WTC11 (cell line): ENCODE measurements around the gene RIMBP2. TPM values are rescaled to one million over a fixed set of nuclear protein-coding genes. Genes with fewer than 3 reads are reported as not detected.
A peak's percentile ranks its signal among the peaks of the same experiment; 100 is the strongest.

Experiments
- ATAC-seq: fragments of 200-7000 bp; cut with Tn5 transposase; 2 replicates; pipeline ENCODE4 v1.10.0; 2021; ENCODE audit warnings: mild to moderate bottlenecking, moderate library complexity
- CTCF ChIA-PET: fragments of 300-600 bp; sonication (Branson Sonifier 250); formaldehyde crosslinking; loops from one replicate; lab custom pipeline; 2021; ENCODE audit warnings: antibody characterized with exemption; lab: Charles Lee
- POLR2A ChIA-PET: fragments of 350-600 bp; sonication (Branson Sonifier 250); formaldehyde crosslinking; loops from one replicate; lab custom pipeline; 2021; ENCODE audit warnings: antibody characterized with exemption; lab: Charles Lee
- DNase-seq: peaks from one replicate; pipeline ENCODE4 v3.0.0; 2021; ENCODE audit warnings: low spot score
- H3K27ac Mint-ChIP-seq: 2 replicates; pipeline ENCODE4 v1.8.0; 2021; ENCODE audit warnings: mixed read lengths
- H3K27me3 Mint-ChIP-seq: 2 replicates; pipeline ENCODE4 v1.8.0; 2021; ENCODE audit warnings: low read depth, mild to moderate bottlenecking, moderate library complexity, mixed read lengths
- H3K36me3 Mint-ChIP-seq: 2 replicates; pipeline ENCODE4 v1.8.0; 2021; ENCODE audit warnings: mixed read lengths
- H3K4me1 Mint-ChIP-seq: 2 replicates; pipeline ENCODE4 v1.8.0; 2022; ENCODE audit warnings: mixed read lengths
- H3K4me3 Mint-ChIP-seq: 2 replicates; pipeline ENCODE4 v1.8.0; 2021; ENCODE audit warnings: mild to moderate bottlenecking, moderate library complexity, mixed read lengths
- H3K9me3 Mint-ChIP-seq: 2 replicates; pipeline ENCODE4 v1.8.0; 2021; ENCODE audit warnings: mixed read lengths
- CBFB ChIP-seq: sonication (generic); formaldehyde crosslinking; IDR thresholded peaks from 2 replicates; pipeline ENCODE4 v1.8.1; 2022; ENCODE audit warnings: mild to moderate bottlenecking, low read depth, missing genetic modification reagents
- CREM ChIP-seq: sonication (generic); formaldehyde crosslinking; IDR thresholded peaks from 2 replicates; pipeline ENCODE4 v1.8.1; 2022; ENCODE audit warnings: mild to moderate bottlenecking, missing genetic modification reagents, moderate library complexity
- E2F4 ChIP-seq: sonication (generic); formaldehyde crosslinking; IDR thresholded peaks from 2 replicates; pipeline ENCODE4 v1.8.1; 2022; ENCODE audit warnings: low read depth, mild to moderate bottlenecking, moderate library complexity, missing genetic modification reagents, borderline replicate concordance
- HMGA2 ChIP-seq: fragments of 250-450 bp; sonication (Bioruptor Pico); IDR thresholded peaks from 2 replicates; pipeline ENCODE4 v1.4.0; 2021; ENCODE audit warnings: mild to moderate bottlenecking, moderate library complexity
- MXD4 ChIP-seq: fragments of 250-450 bp; sonication (Bioruptor Pico); IDR thresholded peaks from 2 replicates; pipeline ENCODE4 v1.8.0; 2021; ENCODE audit warnings: mild to moderate bottlenecking, moderate library complexity, borderline replicate concordance
- NR2C2 ChIP-seq: sonication (generic); formaldehyde crosslinking; IDR thresholded peaks from 2 replicates; pipeline ENCODE4 v1.8.0; 2022; ENCODE audit warnings: mild to moderate bottlenecking, missing genetic modification reagents
- PRDM15 ChIP-seq: sonication (generic); formaldehyde crosslinking; IDR thresholded peaks from 2 replicates; pipeline ENCODE4 v1.8.0; 2022; ENCODE audit warnings: missing genetic modification reagents
- SMAD4 ChIP-seq: sonication (generic); formaldehyde crosslinking; IDR thresholded peaks from 2 replicates; pipeline ENCODE4 v1.8.0; 2022; ENCODE audit warnings: mild to moderate bottlenecking, missing genetic modification reagents
- SOX15 ChIP-seq: fragments of 250-450 bp; sonication (Bioruptor Pico); IDR thresholded peaks from 2 replicates; pipeline ENCODE4 v1.9.0; 2021; ENCODE audit warnings: mild to moderate bottlenecking
- TCF7 ChIP-seq: sonication (generic); formaldehyde crosslinking; IDR thresholded peaks from 2 replicates; pipeline ENCODE4 v1.8.0; 2022; ENCODE audit warnings: mild to moderate bottlenecking, low read depth, missing genetic modification reagents, moderate library complexity
- ZNF423 ChIP-seq: fragments of 250-450 bp; sonication (Bioruptor Pico); IDR thresholded peaks from 2 replicates; pipeline ENCODE4 v2.1.2; 2022; ENCODE audit warnings: mild to moderate bottlenecking, moderate library complexity
- total RNA-seq: library from RNA; stranded (reverse); gene quantifications from 3 replicates; pipeline ENCODE4 v1.2.3, GENCODE V29; 2021
- TF ChIP-seq, protein P1 (sequence below): fragments of 250-450 bp; sonication (Bioruptor Pico); IDR thresholded peaks from 2 replicates; pipeline ENCODE4 v1.9.0; 2021; ENCODE audit warnings: mild to moderate bottlenecking
- TF ChIP-seq, protein P2 (sequence below): sonication (generic); formaldehyde crosslinking; IDR thresholded peaks from 2 replicates; pipeline ENCODE4 v1.8.0; 2023; ENCODE audit warnings: missing genetic modification reagents, mild to moderate bottlenecking, borderline replicate concordance
- TF ChIP-seq, protein P3 (sequence below): sonication (generic); formaldehyde crosslinking; IDR thresholded peaks from 2 replicates; pipeline ENCODE4 v1.8.1; 2023; ENCODE audit warnings: mild to moderate bottlenecking, missing genetic modification reagents, borderline replicate concordance

Gene RIMBP2
- total RNA-seq, 1 experiment from 2014 or later, result 2.6 TPM

DNA sequence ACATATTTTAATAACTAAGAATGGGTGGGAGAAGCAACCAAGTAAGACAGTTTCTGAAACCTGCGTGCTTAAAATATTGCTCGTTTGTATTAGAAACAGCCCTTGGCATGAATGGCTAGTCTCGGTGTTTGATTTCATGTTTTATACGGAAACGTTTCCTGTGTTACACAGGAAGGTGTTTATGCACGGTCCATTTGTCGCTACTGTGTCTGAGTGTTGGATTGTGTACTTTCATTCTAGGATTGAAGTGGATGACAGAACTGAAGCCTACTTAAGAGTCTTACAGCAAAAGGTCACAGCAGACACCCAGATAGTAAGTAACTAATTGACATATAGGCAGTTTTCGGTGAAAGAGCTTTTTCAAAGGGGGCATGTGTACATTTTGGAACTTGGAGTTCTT lies 358.9 kb downstream of the RIMBP2 start:
- H3K4me1 Mint-ChIP-seq, result no peaks in the 10 kb centered on the region

GRCh38 chr12:130356222-130356621 lies 359.9 kb downstream of the RIMBP2 start:
- H3K9me3 Mint-ChIP-seq, result peaks cover 72% of the 10 kb centered on the region
- TF ChIP-seq HMGA2 (CRISPR knock-in tag), result no peak
- TF ChIP-seq, protein P1, sequence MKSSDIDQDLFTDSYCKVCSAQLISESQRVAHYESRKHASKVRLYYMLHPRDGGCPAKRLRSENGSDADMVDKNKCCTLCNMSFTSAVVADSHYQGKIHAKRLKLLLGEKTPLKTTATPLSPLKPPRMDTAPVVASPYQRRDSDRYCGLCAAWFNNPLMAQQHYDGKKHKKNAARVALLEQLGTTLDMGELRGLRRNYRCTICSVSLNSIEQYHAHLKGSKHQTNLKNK (CRISPR knock-in tag), result no peak
- no peak for TF ChIP-seq CBFB (CRISPR knock-in tag)
- TF ChIP-seq NR2C2 (CRISPR knock-in tag), result no peak
- TF ChIP-seq SMAD4, result no peak
- no peak for TF ChIP-seq SOX15 (CRISPR knock-in tag)
- TF ChIP-seq E2F4 (CRISPR knock-in tag), result no peak
- TF ChIP-seq ZNF423 (CRISPR knock-in tag), result no peak
- TF ChIP-seq, protein P2, sequence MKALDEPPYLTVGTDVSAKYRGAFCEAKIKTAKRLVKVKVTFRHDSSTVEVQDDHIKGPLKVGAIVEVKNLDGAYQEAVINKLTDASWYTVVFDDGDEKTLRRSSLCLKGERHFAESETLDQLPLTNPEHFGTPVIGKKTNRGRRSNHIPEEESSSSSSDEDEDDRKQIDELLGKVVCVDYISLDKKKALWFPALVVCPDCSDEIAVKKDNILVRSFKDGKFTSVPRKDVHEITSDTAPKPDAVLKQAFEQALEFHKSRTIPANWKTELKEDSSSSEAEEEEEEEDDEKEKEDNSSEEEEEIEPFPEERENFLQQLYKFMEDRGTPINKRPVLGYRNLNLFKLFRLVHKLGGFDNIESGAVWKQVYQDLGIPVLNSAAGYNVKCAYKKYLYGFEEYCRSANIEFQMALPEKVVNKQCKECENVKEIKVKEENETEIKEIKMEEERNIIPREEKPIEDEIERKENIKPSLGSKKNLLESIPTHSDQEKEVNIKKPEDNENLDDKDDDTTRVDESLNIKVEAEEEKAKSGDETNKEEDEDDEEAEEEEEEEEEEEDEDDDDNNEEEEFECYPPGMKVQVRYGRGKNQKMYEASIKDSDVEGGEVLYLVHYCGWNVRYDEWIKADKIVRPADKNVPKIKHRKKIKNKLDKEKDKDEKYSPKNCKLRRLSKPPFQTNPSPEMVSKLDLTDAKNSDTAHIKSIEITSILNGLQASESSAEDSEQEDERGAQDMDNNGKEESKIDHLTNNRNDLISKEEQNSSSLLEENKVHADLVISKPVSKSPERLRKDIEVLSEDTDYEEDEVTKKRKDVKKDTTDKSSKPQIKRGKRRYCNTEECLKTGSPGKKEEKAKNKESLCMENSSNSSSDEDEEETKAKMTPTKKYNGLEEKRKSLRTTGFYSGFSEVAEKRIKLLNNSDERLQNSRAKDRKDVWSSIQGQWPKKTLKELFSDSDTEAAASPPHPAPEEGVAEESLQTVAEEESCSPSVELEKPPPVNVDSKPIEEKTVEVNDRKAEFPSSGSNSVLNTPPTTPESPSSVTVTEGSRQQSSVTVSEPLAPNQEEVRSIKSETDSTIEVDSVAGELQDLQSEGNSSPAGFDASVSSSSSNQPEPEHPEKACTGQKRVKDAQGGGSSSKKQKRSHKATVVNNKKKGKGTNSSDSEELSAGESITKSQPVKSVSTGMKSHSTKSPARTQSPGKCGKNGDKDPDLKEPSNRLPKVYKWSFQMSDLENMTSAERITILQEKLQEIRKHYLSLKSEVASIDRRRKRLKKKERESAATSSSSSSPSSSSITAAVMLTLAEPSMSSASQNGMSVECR (CRISPR knock-in tag), result no peak
- H3K4me3 Mint-ChIP-seq, result no peak overlapping the region
- ChIA-PET POLR2A (no interaction called here), CTCF (no interaction called here)
- ATAC-seq (no peak), DNase-seq (no peak)
- no peak overlapping the region for H3K27ac Mint-ChIP-seq
- no peaks in the 10 kb centered on the region for H3K4me1 Mint-ChIP-seq
- peaks cover 30% of the 10 kb centered on the region for H3K36me3 Mint-ChIP-seq
- peaks cover 4% of the 10 kb centered on the region for H3K27me3 Mint-ChIP-seq

More for the DNA sequence above, 358.9 kb downstream of the RIMBP2 start:
- Mint-ChIP-seq H3K27ac (no peak overlapping the region), H3K36me3 (peaks cover 22% of the 10 kb centered on the region), H3K4me3 (no peak overlapping the region), H3K27me3 (peaks cover 4% of the 10 kb centered on the region), H3K9me3 (peaks cover 70% of the 10 kb centered on the region)
- DNase-seq (no peak), ATAC-seq (no peak)
- TF ChIP-seq TCF7 (CRISPR knock-in tag) (no peak), CREM (CRISPR knock-in tag) (no peak), MXD4 (no peak)
- TF ChIP-seq, protein P2 (CRISPR knock-in tag), result no peak
- CTCF ChIA-PET, result no interaction called here
- POLR2A ChIA-PET, result no interaction called here

GRCh38 chr12:130354407-130354806 lies 361.7 kb downstream of the RIMBP2 start:
- DNase-seq (no peak), ATAC-seq (peak; percentile 41; the same call in 1 of the 2 replicates)
- Mint-ChIP-seq H3K9me3 (peaks cover 74% of the 10 kb centered on the region), H3K27ac (no peak overlapping the region), H3K4me3 (no peak overlapping the region), H3K27me3 (peaks cover 8% of the 10 kb centered on the region), H3K4me1 (no peaks in the 10 kb centered on the region), H3K36me3 (peaks cover 25% of the 10 kb centered on the region)
- ChIA-PET CTCF (no interaction called here), POLR2A (no interaction called here)
- TF ChIP-seq, protein P3, sequence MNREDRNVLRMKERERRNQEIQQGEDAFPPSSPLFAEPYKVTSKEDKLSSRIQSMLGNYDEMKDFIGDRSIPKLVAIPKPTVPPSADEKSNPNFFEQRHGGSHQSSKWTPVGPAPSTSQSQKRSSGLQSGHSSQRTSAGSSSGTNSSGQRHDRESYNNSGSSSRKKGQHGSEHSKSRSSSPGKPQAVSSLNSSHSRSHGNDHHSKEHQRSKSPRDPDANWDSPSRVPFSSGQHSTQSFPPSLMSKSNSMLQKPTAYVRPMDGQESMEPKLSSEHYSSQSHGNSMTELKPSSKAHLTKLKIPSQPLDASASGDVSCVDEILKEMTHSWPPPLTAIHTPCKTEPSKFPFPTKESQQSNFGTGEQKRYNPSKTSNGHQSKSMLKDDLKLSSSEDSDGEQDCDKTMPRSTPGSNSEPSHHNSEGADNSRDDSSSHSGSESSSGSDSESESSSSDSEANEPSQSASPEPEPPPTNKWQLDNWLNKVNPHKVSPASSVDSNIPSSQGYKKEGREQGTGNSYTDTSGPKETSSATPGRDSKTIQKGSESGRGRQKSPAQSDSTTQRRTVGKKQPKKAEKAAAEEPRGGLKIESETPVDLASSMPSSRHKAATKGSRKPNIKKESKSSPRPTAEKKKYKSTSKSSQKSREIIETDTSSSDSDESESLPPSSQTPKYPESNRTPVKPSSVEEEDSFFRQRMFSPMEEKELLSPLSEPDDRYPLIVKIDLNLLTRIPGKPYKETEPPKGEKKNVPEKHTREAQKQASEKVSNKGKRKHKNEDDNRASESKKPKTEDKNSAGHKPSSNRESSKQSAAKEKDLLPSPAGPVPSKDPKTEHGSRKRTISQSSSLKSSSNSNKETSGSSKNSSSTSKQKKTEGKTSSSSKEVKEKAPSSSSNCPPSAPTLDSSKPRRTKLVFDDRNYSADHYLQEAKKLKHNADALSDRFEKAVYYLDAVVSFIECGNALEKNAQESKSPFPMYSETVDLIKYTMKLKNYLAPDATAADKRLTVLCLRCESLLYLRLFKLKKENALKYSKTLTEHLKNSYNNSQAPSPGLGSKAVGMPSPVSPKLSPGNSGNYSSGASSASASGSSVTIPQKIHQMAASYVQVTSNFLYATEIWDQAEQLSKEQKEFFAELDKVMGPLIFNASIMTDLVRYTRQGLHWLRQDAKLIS, result no peak
- TF ChIP-seq CREM (CRISPR knock-in tag), result no peak
- TF ChIP-seq PRDM15 (CRISPR knock-in tag), result no peak
